Esophagus squamous epithelium (tissue), 4 donors: Measurements from ENCODE around the gene SLC45A2.

Experiments used
- POLR2A ChIP-seq, 4 donors: fragments of 450-650 bp; IDR thresholded peaks; one replicate each; pipeline ENCODE4 v1.6.1; 2017; ENCODE audit warnings: antibody characterized with exemption in 4 of 4, mild to moderate bottlenecking in 4 of 4, moderate library complexity in 3 of 4
- TF ChIP-seq, protein P1 (sequence below), 6 experiments: fragments of 450-650 bp in 4 of 6; fragments of 200-600 bp in 2 of 6; sonication (generic) in 2 of 6; IDR thresholded peaks; one replicate each; pipeline ENCODE4 v1.5.1; 2016 to 2019; ENCODE audit warnings: antibody characterized with exemption in 6 of 6, mild to moderate bottlenecking in 4 of 6, moderate library complexity in 4 of 6

DNA sequence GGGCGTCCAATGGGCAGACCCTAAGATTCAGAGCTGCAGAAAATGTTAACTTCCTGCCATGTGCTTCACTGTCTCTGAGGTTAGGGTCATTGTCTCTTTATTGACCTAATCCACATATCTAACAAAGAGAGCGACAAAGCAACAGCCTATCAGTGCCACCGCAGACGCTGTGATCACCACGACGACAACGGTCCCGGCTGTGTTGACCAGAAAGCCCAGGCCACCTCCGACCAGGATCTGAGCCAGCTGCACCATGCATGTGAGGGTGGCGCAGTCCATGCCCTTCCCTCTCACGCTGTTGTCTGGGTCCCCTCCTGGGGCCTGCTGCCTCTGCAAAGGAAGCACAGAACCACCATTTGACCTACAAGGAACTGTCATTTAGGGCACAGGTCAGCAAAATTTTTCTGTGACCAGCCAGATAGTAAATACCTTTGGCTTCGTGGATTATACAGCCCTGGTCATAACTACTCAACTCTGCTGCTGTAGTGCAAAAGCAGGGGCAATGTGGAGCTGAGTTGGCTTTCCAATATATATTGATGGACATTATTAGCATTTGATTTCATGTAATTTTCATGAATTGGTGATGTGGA, 39.9 kb downstream of the SLC45A2 start:
- TF ChIP-seq, protein P1, sequence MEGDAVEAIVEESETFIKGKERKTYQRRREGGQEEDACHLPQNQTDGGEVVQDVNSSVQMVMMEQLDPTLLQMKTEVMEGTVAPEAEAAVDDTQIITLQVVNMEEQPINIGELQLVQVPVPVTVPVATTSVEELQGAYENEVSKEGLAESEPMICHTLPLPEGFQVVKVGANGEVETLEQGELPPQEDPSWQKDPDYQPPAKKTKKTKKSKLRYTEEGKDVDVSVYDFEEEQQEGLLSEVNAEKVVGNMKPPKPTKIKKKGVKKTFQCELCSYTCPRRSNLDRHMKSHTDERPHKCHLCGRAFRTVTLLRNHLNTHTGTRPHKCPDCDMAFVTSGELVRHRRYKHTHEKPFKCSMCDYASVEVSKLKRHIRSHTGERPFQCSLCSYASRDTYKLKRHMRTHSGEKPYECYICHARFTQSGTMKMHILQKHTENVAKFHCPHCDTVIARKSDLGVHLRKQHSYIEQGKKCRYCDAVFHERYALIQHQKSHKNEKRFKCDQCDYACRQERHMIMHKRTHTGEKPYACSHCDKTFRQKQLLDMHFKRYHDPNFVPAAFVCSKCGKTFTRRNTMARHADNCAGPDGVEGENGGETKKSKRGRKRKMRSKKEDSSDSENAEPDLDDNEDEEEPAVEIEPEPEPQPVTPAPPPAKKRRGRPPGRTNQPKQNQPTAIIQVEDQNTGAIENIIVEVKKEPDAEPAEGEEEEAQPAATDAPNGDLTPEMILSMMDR (IDR thresholded peaks at IDR 0.05), result no peak
- TF ChIP-seq POLR2A (IDR thresholded peaks at IDR 0.05), result no peak
